GM12878 (cell line): ENCODE data around the gene CYSRT1. TPM values are rescaled to one million over a fixed set of nuclear protein-coding genes. Genes with fewer than 3 reads are reported as not detected.
A peak's percentile ranks its signal among the peaks of the same experiment; 100 is the strongest.

Experiments used
- CBFB ChIP-seq: IDR thresholded peaks from 2 replicates; pipeline ENCODE4 v1.6.1; 2016; ENCODE audit warnings: antibody characterized with exemption, low read depth
- E2F8 ChIP-seq: fragments of 450-650 bp; IDR thresholded peaks from 2 replicates; pipeline ENCODE4 v1.6.1; 2018; ENCODE audit warnings: mild to moderate bottlenecking, low read depth, moderate library complexity; ENCODE audit not compliant: partially characterized antibody
- EGR1 ChIP-seq, 2 experiments: IDR thresholded peaks; 1 replicate in 1 of 2; 2 replicates in 1 of 2; pipeline ENCODE4 v1.6.1; 2011 to 2012; ENCODE audit warnings: low read depth in 2 of 2, low read length in 2 of 2, borderline replicate concordance in 1 of 2, mild to moderate bottlenecking in 1 of 2, moderate library complexity in 1 of 2
- FOXM1 ChIP-seq: IDR thresholded peaks from 2 replicates; pipeline ENCODE4 v1.6.1; 2012; ENCODE audit warnings: low read depth, mild to moderate bottlenecking, inconsistent platforms, low read length, moderate library complexity
- HDAC2 ChIP-seq: fragments of 200-600 bp; sonication (generic); IDR thresholded peaks from 2 replicates; pipeline ENCODE4 v1.6.1; 2017
- IRF3 ChIP-seq: fragments of 450-650 bp; IDR thresholded peaks from 2 replicates; pipeline ENCODE4 v1.6.1; 2014; ENCODE audit warnings: mild to moderate bottlenecking
- IRF5 ChIP-seq: fragments of 450-650 bp; IDR thresholded peaks from 2 replicates; pipeline ENCODE4 v1.6.1; 2017; ENCODE audit warnings: borderline replicate concordance
- KAT2A ChIP-seq: conservative IDR thresholded peaks from 2 replicates; pipeline ENCODE4 v1.6.1; 2011; ENCODE audit warnings: low read depth, low read length; ENCODE audit not compliant: control insufficient read depth
- MEF2B ChIP-seq: fragments of 450-650 bp; IDR thresholded peaks from 2 replicates; pipeline ENCODE4 v1.6.1; 2018; ENCODE audit warnings: mild to moderate bottlenecking, moderate library complexity; ENCODE audit not compliant: partially characterized antibody, poor library complexity, severe bottlenecking
- NFYB ChIP-seq: IDR thresholded peaks from 2 replicates; pipeline ENCODE4 v1.6.1; 2011; ENCODE audit warnings: low read depth, mild to moderate bottlenecking, low read length, improper control_type of control experiment, moderate library complexity; ENCODE audit not compliant: insufficient read depth
- POU2F2 ChIP-seq: IDR thresholded peaks from 3 replicates; pipeline ENCODE4 v1.6.1; 2011; ENCODE audit warnings: low read depth, mild to moderate bottlenecking, low read length, borderline replicate concordance
- RCOR1 ChIP-seq: conservative IDR thresholded peaks from 2 replicates; pipeline ENCODE4 v1.6.1; 2012; ENCODE audit warnings: low read depth, low read length, improper control_type of control experiment
- RELA ChIP-seq: fragments of 450-650 bp; IDR thresholded peaks from 2 replicates; pipeline ENCODE4 v1.8.0; 2014; ENCODE audit warnings: borderline replicate concordance; ENCODE audit not compliant: partially characterized antibody
- TCF3 ChIP-seq: IDR thresholded peaks from 2 replicates; pipeline ENCODE4 v1.6.1; 2012; ENCODE audit warnings: low read depth, mild to moderate bottlenecking, low read length, borderline replicate concordance; ENCODE audit not compliant: insufficient read depth
- USF1 ChIP-seq: IDR thresholded peaks from 2 replicates; pipeline ENCODE4 v1.6.1; 2011; ENCODE audit warnings: borderline replicate concordance, low read depth, mild to moderate bottlenecking, moderate library complexity, mixed read lengths, low read length; ENCODE audit not compliant: insufficient read depth; ENCODE audit errors: extremely low read length
- WRNIP1 ChIP-seq: IDR thresholded peaks from 2 replicates; pipeline ENCODE4 v1.6.1; 2011; ENCODE audit warnings: low read depth, low read length, improper control_type of control experiment, borderline replicate concordance
- ZBTB11 ChIP-seq: fragments of 450-650 bp; formaldehyde crosslinking; IDR thresholded peaks from 2 replicates; pipeline ENCODE4 v1.5.0; 2022; ENCODE audit warnings: mild to moderate bottlenecking, missing genetic modification characterization
- ZNF207 ChIP-seq: fragments of 450-650 bp; IDR thresholded peaks from 2 replicates; pipeline ENCODE4 v1.6.1; 2014; ENCODE audit warnings: antibody characterized with exemption, mild to moderate bottlenecking, borderline replicate concordance
- polyA plus RNA-seq, 11 experiments: library from polyadenylated mRNA; depleted of rRNA in 4 of 11; unstranded in 6 of 11; stranded (reverse) in 5 of 11; fragments of >200 nt; fragmentation: Nextera tagmentation in 4 of 11; fragmentation: Illumina TruSeq in 1 of 11; extraction: Ambion mirVana in 4 of 11; extraction: Trizol in 1 of 11; gene quantifications; 1 replicate in 1 of 11; 2 replicates in 10 of 11; pipeline versions ENCODE4 v1.2.1 to v1.2.3, GENCODE V29; 2011 to 2016; ENCODE audit warnings: inconsistent platforms in 2 of 11, missing spikeins in 2 of 11, low read depth in 1 of 11
- total RNA-seq, 4 experiments: library from RNA; depleted of rRNA in 3 of 4; stranded (reverse); fragments of >200 nt in 3 of 4; fragmentation: Illumina TruSeq in 1 of 4; extraction: Trizol in 1 of 4; gene quantifications; 2 replicates each; pipeline versions ENCODE4 v1.2.1 to v1.2.3, GENCODE V29; 2013 to 2021

CYSRT1 gene
- total and polyA plus RNA-seq, 10 of the 15 experiments (the other 5 are each of a cell fraction or from before 2014, with no cell fraction given) = 0.24 to 3.6 (median 0.97) TPM; not detected in 1

- TF ChIP-seq IRF3 (peak; percentile 55; the same call in 1 of the 2 replicates), FOXM1 (no peak), POU2F2 (0 out of 3 replicates have a peak, but pooled peaks have one; percentile 55), ZNF207 (peak; percentile 53; the same call in 1 of the 2 replicates), WRNIP1 (no peak), RELA (peak; percentile 80), MEF2B (peak; percentile 8), ZBTB11 (CRISPR knock-in tag) (peak; percentile 97), TCF3 (peak; percentile 79), IRF5 (no peak), E2F8 (no peak), KAT2A (no peak), RCOR1 (no peak), NFYB (no peak), USF1 (peak; percentile 15), HDAC2 (no peak), EGR1 (IDR thresholded peaks at IDR 0.05; ENCODE audit: borderline replicate concordance in 1 of 2, low read depth in 2 of 2, low read length in 2 of 2) (peak in 1 of 2 experiments; percentile 81; a peak in 2 of 3 replicates), CBFB (no peak; the same call in 1 of the 2 replicates)
Observed at GRCh38 chr9:137254624-137255447, 29.9 kb downstream of the CYSRT1 start, which contains the start of gene NELFB (continued).
